ENCODE results near the gene CPA1.
"Not testable (repeated sequence)": the region's sequence is repeated elsewhere in the genome, so short reads cannot be mapped to it uniquely, and the experiment has no call there.

Gene CPA1

GRCh38 chr7:130372402-130373165, 7.7 kb upstream of the CPA1 start:
- no peak overlapping the region for H3K4me3 ChIP-seq (ENCODE audit: low read depth, low read length)
- H3K27me3 ChIP-seq (replicated peaks): no peaks in the 10 kb centered on the region
- DNase-seq: no peak
- peak overlapping the region; percentile 97 for H3K27ac ChIP-seq
- H3K36me3 ChIP-seq (replicated peaks): no peaks in the 10 kb centered on the region
- in situ Hi-C loops (cut with HindIII; ENCODE audit: low pct_ligation_motif_present, low sequenced_read_pairs): no loop called here
- no peak for TF ChIP-seq CTCF (IDR thresholded peaks at IDR 0.05; ENCODE audit: low read depth, low read length, missing control alignments)

DNA sequence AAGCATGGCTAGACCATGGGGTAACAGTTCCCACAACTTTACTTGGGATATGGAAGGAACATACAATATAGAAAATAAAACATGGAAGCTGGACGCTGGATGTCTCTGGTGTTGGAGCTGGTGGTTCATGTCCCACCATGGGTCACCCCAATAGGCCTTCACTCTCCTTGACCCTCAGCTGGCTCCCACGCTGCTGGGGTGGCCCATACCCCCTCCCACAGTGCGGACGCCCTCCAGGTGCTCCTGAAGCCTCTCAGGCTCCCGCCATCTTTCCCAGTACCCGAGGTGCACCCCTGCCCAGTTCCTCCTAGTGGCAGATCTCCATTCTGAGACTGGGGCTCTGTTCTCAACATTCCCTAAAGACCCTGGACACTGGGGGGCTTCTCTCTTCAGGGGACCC, 5.8 kb upstream of the CPA1 start:
- in situ Hi-C loops (cut with HindIII; ENCODE audit: low pct_ligation_motif_present, low sequenced_read_pairs): no loop called here
- Histone ChIP-seq H3K27me3 (replicated peaks) (no peaks in the 10 kb centered on the region), H3K27ac (peak overlapping the region; percentile 97), H3K36me3 (replicated peaks) (no peaks in the 10 kb centered on the region), H3K4me3 (ENCODE audit: low read depth, low read length) (no peak overlapping the region)
- DNase-seq: no peak
- TF ChIP-seq CTCF (IDR thresholded peaks at IDR 0.05; ENCODE audit: low read depth, low read length, missing control alignments): no peak

- H3K4me3 ChIP-seq (ENCODE audit: low read depth, low read length); H3K36me3 ChIP-seq (replicated peaks); H3K27ac ChIP-seq; in situ Hi-C loops (cut with HindIII; ENCODE audit: low pct_ligation_motif_present, low sequenced_read_pairs); H3K27me3 ChIP-seq (replicated peaks); DNase-seq: not testable (repeated sequence)
Observed at GRCh38 chr7:130376461-130376860, 3.8 kb upstream of the CPA1 start.

DNA sequence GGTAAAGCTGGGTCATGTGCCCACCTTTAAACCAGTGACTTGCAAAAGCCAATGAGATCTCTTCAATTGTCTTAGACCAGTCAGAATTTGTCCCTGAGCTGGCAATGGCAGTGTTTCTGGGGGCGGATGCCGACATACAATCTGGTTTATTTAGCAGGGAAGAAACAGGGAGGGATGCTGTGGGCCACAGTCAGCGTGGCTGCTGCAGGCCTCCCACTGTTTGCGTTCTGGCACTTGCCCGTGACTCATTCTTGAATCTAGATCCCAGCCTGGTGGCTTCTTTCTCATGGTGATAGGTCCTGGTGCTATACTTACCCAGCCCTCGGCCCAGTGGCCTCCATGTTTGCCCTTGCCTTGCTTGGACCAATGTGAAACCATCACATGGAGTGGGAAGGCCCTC, 3.1 kb upstream of the CPA1 start:
- Histone ChIP-seq H3K27ac (no peak overlapping the region), H3K27me3 (replicated peaks) (no peaks in the 10 kb centered on the region), H3K4me3 (ENCODE audit: low read depth, low read length) (no peak overlapping the region), H3K36me3 (replicated peaks) (no peaks in the 10 kb centered on the region)
- peak; percentile 65 for DNase-seq
- TF ChIP-seq CTCF (IDR thresholded peaks at IDR 0.05; ENCODE audit: low read depth, low read length, missing control alignments): no peak
- in situ Hi-C loops (cut with HindIII; ENCODE audit: low pct_ligation_motif_present, low sequenced_read_pairs): no loop called here

DNA sequence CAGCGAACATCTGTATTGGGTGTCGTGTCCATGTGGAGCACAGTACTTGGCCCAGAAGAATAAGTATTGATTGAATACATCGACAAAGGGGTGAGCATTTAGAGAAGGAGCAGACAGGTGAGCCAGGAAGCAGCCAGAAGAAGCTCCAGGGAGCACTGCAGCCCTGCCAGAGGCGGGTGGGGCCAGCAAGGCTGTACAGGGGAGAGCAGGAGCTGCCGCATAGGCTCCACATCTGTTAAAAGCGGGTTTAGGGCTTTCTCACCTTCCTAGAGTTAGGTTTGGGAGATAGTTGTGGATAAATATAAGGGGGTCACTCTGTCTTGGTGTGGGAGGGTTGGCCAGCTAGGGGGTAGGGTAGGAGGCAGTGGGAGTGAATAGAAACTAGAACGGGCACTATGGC, 1.3 kb upstream of the CPA1 start:
- Histone ChIP-seq H3K36me3 (replicated peaks) (no peaks in the 10 kb centered on the region), H3K27ac (no peak overlapping the region), H3K4me3 (ENCODE audit: low read depth, low read length) (no peak overlapping the region), H3K27me3 (replicated peaks) (no peaks in the 10 kb centered on the region)
- TF ChIP-seq CTCF (IDR thresholded peaks at IDR 0.05; ENCODE audit: low read depth, low read length, missing control alignments): no peak
- DNase-seq: no peak
- in situ Hi-C loops (cut with HindIII; ENCODE audit: low pct_ligation_motif_present, low sequenced_read_pairs): no loop called here

GRCh38 chr7:130379532-130379920, 768 bp upstream of the CPA1 start:
- in situ Hi-C loops (cut with HindIII; ENCODE audit: low pct_ligation_motif_present, low sequenced_read_pairs): no loop called here
- DNase-seq: no peak
- Histone ChIP-seq H3K4me3 (ENCODE audit: low read depth, low read length) (no peak overlapping the region), H3K27me3 (replicated peaks) (no peaks in the 10 kb centered on the region), H3K36me3 (replicated peaks) (no peaks in the 10 kb centered on the region), H3K27ac (no peak overlapping the region)
- no peak for TF ChIP-seq CTCF (IDR thresholded peaks at IDR 0.05; ENCODE audit: low read depth, low read length, missing control alignments)

Measured in brain microvascular endothelial cell (primary cell).